Nephron progenitor cell (in vitro differentiated cells): ENCODE measurements around the gene SPDYE1.
"Not testable (repeated sequence)": the region's sequence is repeated elsewhere in the genome, so short reads cannot be mapped to it uniquely, and the experiment has no call there.

ENCODE experiments used
- DNase-seq: peaks from one replicate; pipeline ENCODE4 v3.0.0; 2021
- H3K27ac Mint-ChIP-seq: 2 replicates; pipeline ENCODE4 v1.8.0; 2021; ENCODE audit warnings: mild to moderate bottlenecking, moderate library complexity, mixed read lengths
- H3K27me3 Mint-ChIP-seq: 2 replicates; pipeline ENCODE4 v1.8.0; 2021; ENCODE audit warnings: mild to moderate bottlenecking, low read depth, mixed read lengths; ENCODE audit not compliant: poor library complexity
- H3K36me3 Mint-ChIP-seq: 2 replicates; pipeline ENCODE4 v1.8.0; 2021; ENCODE audit warnings: low read depth, mixed read lengths
- H3K4me1 Mint-ChIP-seq: 2 replicates; pipeline ENCODE4 v1.8.0; 2021; ENCODE audit warnings: mixed read lengths
- H3K4me3 Mint-ChIP-seq: 2 replicates; pipeline ENCODE4 v1.8.0; 2021; ENCODE audit warnings: mild to moderate bottlenecking, moderate library complexity, mixed read lengths
- H3K9me3 Mint-ChIP-seq: 2 replicates; pipeline ENCODE4 v1.8.0; 2021; ENCODE audit warnings: mild to moderate bottlenecking, moderate library complexity, mixed read lengths
- CTCF ChIP-seq: fragments of 200-600 bp; sonication (generic); IDR thresholded peaks from 2 replicates; pipeline ENCODE4 v1.5.0; 2021; ENCODE audit warnings: antibody characterized with exemption

The SPDYE1 gene

DNA sequence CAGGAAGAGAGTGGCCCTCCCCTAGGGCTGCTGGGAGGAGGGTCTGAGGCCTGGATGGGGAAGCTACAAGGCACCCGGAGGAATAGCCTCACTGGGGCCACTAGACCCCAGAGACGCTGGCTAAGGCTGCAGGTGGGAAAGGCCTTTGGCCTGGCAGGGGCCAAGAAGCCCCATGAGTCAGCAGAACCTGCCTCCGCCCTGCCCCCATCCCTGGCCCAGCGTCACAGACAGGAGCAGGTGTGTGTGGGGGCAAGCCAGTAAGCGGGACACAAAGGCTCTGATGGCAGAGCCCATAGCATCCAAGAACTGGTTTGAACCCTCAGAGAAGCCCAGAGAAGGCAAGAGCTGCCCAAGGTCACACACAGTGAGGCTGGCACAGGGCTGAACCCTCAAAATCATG lies 27.0 kb upstream of the SPDYE1 start:
- not testable (repeated sequence) for H3K4me1 Mint-ChIP-seq, H3K27ac Mint-ChIP-seq, DNase-seq, H3K27me3 Mint-ChIP-seq, H3K36me3 Mint-ChIP-seq, H3K9me3 Mint-ChIP-seq, H3K4me3 Mint-ChIP-seq

- H3K9me3 Mint-ChIP-seq, DNase-seq, H3K36me3 Mint-ChIP-seq, H3K27me3 Mint-ChIP-seq, H3K4me3 Mint-ChIP-seq, H3K4me1 Mint-ChIP-seq, H3K27ac Mint-ChIP-seq: not testable (repeated sequence)
Measured at GRCh38 chr7:43974033-43974573, 23.6 kb upstream of the SPDYE1 start.

- H3K4me1 Mint-ChIP-seq, DNase-seq, H3K9me3 Mint-ChIP-seq, H3K27me3 Mint-ChIP-seq, H3K4me3 Mint-ChIP-seq, H3K36me3 Mint-ChIP-seq: not testable (repeated sequence)
- peak overlapping the region; percentile 19 for H3K27ac Mint-ChIP-seq
Measured at GRCh38 chr7:43974725-43975482, 22.8 kb upstream of the SPDYE1 start.

- no peak for TF ChIP-seq CTCF
- no peaks in the 10 kb centered on the region for H3K27me3 Mint-ChIP-seq
- no peak for DNase-seq
- no peak overlapping the region for H3K4me3 Mint-ChIP-seq
- no peaks in the 10 kb centered on the region for H3K36me3 Mint-ChIP-seq
- H3K27ac Mint-ChIP-seq: no peak overlapping the region
- peaks cover 4% of the 10 kb centered on the region for H3K4me1 Mint-ChIP-seq
- H3K9me3 Mint-ChIP-seq: no peaks in the 10 kb centered on the region
Measured at GRCh38 chr7:43977525-43977924, 20.2 kb upstream of the SPDYE1 start.

GRCh38 chr7:43978102-43978501 lies 19.6 kb upstream of the SPDYE1 start:
- not testable (repeated sequence) for H3K9me3 Mint-ChIP-seq, H3K27me3 Mint-ChIP-seq, H3K4me3 Mint-ChIP-seq, H3K4me1 Mint-ChIP-seq, H3K36me3 Mint-ChIP-seq, DNase-seq, H3K27ac Mint-ChIP-seq

GRCh38 chr7:43982848-43983247 lies 14.8 kb upstream of the SPDYE1 start:
- not testable (repeated sequence) for H3K9me3 Mint-ChIP-seq, DNase-seq, H3K4me3 Mint-ChIP-seq, H3K27ac Mint-ChIP-seq, H3K4me1 Mint-ChIP-seq, H3K27me3 Mint-ChIP-seq, H3K36me3 Mint-ChIP-seq

DNA sequence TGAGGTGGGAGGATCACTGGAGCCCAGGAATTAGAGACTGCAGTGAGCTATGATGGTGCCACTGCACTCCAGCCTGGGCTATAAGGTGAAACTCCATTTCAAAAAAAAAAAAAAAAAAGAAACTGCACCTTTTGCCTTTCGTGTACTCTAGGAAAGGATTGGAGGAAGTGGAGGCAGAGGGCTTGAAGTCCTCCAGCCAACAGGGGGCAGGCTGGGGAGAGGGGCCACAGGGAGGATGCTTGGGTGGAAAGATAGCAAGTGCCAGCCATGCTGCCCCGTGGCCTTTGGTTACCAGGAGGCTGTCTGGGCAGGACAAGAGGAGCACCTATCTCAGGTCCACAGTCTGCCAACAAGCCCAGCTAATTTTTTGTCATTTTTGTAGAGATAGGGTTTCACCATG lies 14.0 kb upstream of the SPDYE1 start:
- not testable (repeated sequence) for H3K4me3 Mint-ChIP-seq, H3K9me3 Mint-ChIP-seq, H3K27me3 Mint-ChIP-seq, H3K36me3 Mint-ChIP-seq, H3K4me1 Mint-ChIP-seq, H3K27ac Mint-ChIP-seq, DNase-seq

- H3K9me3 Mint-ChIP-seq, H3K27ac Mint-ChIP-seq, H3K36me3 Mint-ChIP-seq, H3K4me1 Mint-ChIP-seq, H3K27me3 Mint-ChIP-seq: not testable (repeated sequence)
- DNase-seq: peak; percentile 91
- peak; percentile 73 for TF ChIP-seq CTCF
- H3K4me3 Mint-ChIP-seq: peak overlapping the region; percentile 74
Measured at GRCh38 chr7:43985904-43986864, 11.5 kb upstream of the SPDYE1 start.

- H3K4me3 Mint-ChIP-seq, H3K36me3 Mint-ChIP-seq, DNase-seq, H3K27me3 Mint-ChIP-seq, H3K9me3 Mint-ChIP-seq, H3K27ac Mint-ChIP-seq, H3K4me1 Mint-ChIP-seq: not testable (repeated sequence)
Measured at GRCh38 chr7:43987476-43987875, 10.2 kb upstream of the SPDYE1 start.

GRCh38 chr7:43990011-43990585 lies 7.6 kb upstream of the SPDYE1 start:
- H3K27me3 Mint-ChIP-seq, DNase-seq, H3K36me3 Mint-ChIP-seq, H3K4me1 Mint-ChIP-seq, H3K4me3 Mint-ChIP-seq, H3K9me3 Mint-ChIP-seq, H3K27ac Mint-ChIP-seq: not testable (repeated sequence)

GRCh38 chr7:43990829-43991228 lies 6.9 kb upstream of the SPDYE1 start:
- DNase-seq, H3K4me3 Mint-ChIP-seq, H3K4me1 Mint-ChIP-seq, H3K27me3 Mint-ChIP-seq, H3K36me3 Mint-ChIP-seq, H3K27ac Mint-ChIP-seq, H3K9me3 Mint-ChIP-seq: not testable (repeated sequence)

DNA sequence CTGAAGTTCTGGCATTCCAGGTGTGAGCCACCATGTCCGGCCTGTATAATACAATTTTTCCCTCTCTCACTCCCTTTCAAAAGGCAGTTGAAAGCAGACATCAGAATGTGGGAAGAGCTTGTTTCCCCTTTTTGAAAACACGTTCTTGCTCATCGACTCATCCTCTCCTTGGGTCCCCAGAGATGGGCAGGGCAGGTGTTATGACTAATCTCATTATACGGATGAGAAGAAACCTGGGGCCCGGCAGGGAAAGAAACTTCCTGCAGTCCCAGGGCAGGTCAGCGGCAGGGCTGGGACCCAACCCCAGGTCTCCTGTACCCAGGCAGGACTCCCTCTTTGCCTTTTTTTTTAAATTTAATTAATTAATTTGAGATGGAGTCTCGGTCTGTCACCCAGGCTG lies 4.8 kb upstream of the SPDYE1 start:
- H3K27ac Mint-ChIP-seq, H3K36me3 Mint-ChIP-seq, H3K4me1 Mint-ChIP-seq, H3K27me3 Mint-ChIP-seq, H3K9me3 Mint-ChIP-seq, H3K4me3 Mint-ChIP-seq, DNase-seq: not testable (repeated sequence)
